Left lung (tissue), 10 donors: ENCODE data around the gene GCSH. TPM values are rescaled to one million over a fixed set of nuclear protein-coding genes. Genes with fewer than 3 reads are reported as not detected.

Experiments
- ATAC-seq: fragments of 200-7000 bp; cut with Tn5 transposase; one replicate; pipeline ENCODE4 v1.9.1; 2020; ENCODE audit warnings: moderate library complexity
- DNase-seq, 4 donors: peaks; one replicate each; pipeline ENCODE4 v3.0.0-alpha.2; 2013 to 2020
- H3K27ac ChIP-seq, 2 donors: fragments of 200-600 bp; sonication (generic) in 1 of 2; one replicate each; pipeline versions ENCODE4 v1.5.0 to v1.8.0; 2020 to 2021
- H3K27me3 ChIP-seq, 2 donors: fragments of 200-600 bp; sonication (generic) in 1 of 2; one replicate each; pipeline versions ENCODE4 v1.5.0 to v1.8.0; 2020 to 2021
- H3K36me3 ChIP-seq, 2 donors: fragments of 200-600 bp; sonication (generic) in 1 of 2; one replicate each; pipeline versions ENCODE4 v1.5.0 to v1.8.0; 2020 to 2021
- H3K4me1 ChIP-seq, 2 donors: fragments of 200-600 bp; one replicate each; pipeline ENCODE4 v1.8.0; 2021
- H3K4me3 ChIP-seq, 2 donors: fragments of 200-600 bp; sonication (generic) in 1 of 2; one replicate each; pipeline versions ENCODE4 v1.5.0 to v1.8.0; 2020 to 2021; ENCODE audit warnings: mild to moderate bottlenecking in 1 of 2
- H3K9me3 ChIP-seq, 2 donors: fragments of 200-600 bp; sonication (generic) in 1 of 2; one replicate each; pipeline versions ENCODE4 v1.5.0 to v1.8.0; 2020 to 2021
- CTCF ChIP-seq, 2 donors: fragments of 200-600 bp; sonication (generic) in 1 of 2; IDR thresholded peaks; one replicate each; pipeline versions ENCODE4 v1.5.0 to v1.8.0; 2021; ENCODE audit warnings: antibody characterized with exemption in 2 of 2
- intact Hi-C, 2 donors: fragments of 100-400 bp; cut with DNase I; formaldehyde crosslinking; loops; one replicate each; pipeline versions ENCODE4 v1.11.2 to v1.14.2; 2022
- polyA plus RNA-seq, 6 donors: library from polyadenylated mRNA; unstranded; fragments of 120-200 nt; gene quantifications; one replicate each; pipeline ENCODE4 v1.2.1, GENCODE V29; 2013; ENCODE audit not compliant: insufficient read length in 6 of 6
- total RNA-seq, 2 donors: library from RNA; stranded (reverse); fragmentation: NEBNext Ultra II Directional; extraction: Animal tissue kit (Norgen Biotek cat#: 25700); gene quantifications; one replicate each; pipeline ENCODE4 v1.2.1, GENCODE V29; 2021
- donor health status: DM: no; HTN: yes; CAD: no.
- donor health status: DM: no; HTN: no; CAD: no.

Gene GCSH
- total and polyA plus RNA-seq, 8 donors, result 22.2 to 68.9 (median 65.4) TPM

DNA sequence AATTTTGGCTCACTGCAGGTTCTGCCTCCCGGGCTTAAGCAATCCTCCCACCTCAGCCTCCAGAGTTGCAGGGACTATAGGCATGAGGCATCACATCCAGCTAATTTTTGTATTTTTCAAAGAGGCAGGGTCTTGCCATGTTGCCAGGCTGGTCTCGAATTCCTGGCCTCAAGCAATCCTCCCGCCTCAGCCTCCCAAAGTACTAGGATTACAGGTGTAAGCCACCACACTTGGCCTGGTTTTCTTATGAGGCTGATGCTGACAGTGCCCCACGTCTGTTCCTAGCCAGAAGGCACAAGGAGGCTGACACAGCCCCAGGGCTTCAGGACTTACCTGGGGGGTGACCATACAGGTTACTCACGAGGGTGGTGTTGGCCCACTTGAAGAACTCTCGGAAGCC lies 33.9 kb upstream of the GCSH start:
- no peak for TF ChIP-seq CTCF (IDR thresholded peaks at IDR 0.05)
- Histone ChIP-seq H3K4me3 (no peak overlapping the region), H3K27me3 (no peaks in the 10 kb centered on the region), H3K4me1 (no peaks in the 10 kb centered on the region), H3K36me3 (no peaks in the 10 kb centered on the region), H3K9me3 (no peaks in the 10 kb centered on the region), H3K27ac (no peak overlapping the region)
- DNase-seq, result no peak
- ATAC-seq, result no peak
- intact Hi-C loops, result no loop called here

GRCh38 chr16:81128726-81129524 lies 32.7 kb upstream of the GCSH start:
- intact Hi-C loops, result no loop called here
- ATAC-seq (no peak), DNase-seq (no peak)

DNA sequence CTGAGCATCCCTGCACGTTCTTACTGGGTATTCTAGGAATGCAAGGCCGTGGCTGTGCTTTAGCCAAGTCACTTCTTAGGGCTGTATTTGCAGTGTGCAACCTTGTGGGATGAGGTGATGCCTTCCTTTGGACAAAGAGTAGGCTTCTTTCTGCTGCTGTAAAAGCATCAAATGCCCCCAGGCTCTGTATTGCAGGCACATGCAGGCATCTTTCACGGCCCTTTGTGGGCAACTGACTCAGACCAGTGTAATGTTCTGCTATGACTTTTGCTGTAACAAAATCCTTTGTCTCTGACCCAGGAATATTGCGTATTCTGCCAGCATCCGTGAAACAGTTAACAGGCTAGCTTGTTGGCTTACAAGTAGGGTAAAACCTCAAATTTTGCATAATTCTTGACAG lies 30.9 kb upstream of the GCSH start:
- no peak overlapping the region for H3K4me3 ChIP-seq
- H3K4me1 ChIP-seq, result no peaks in the 10 kb centered on the region
- ATAC-seq (no peak), DNase-seq (no peak)
- intact Hi-C loops, result no loop called here
- no peak for TF ChIP-seq CTCF (IDR thresholded peaks at IDR 0.05)
- no peaks in the 10 kb centered on the region for H3K36me3 ChIP-seq
- no peaks in the 10 kb centered on the region for H3K27me3 ChIP-seq
- no peak overlapping the region for H3K27ac ChIP-seq
- H3K9me3 ChIP-seq, result no peaks in the 10 kb centered on the region

More at GRCh38 chr16:81128726-81129524, 32.7 kb upstream of the GCSH start:
- Histone ChIP-seq H3K27me3 (no peaks in the 10 kb centered on the region), H3K4me1 (no peaks in the 10 kb centered on the region), H3K27ac (no peak overlapping the region), H3K36me3 (no peaks in the 10 kb centered on the region), H3K4me3 (no peak overlapping the region), H3K9me3 (no peaks in the 10 kb centered on the region)
- TF ChIP-seq CTCF (IDR thresholded peaks at IDR 0.05), result no peak

GRCh38 chr16:81123092-81123852 lies 27.1 kb upstream of the GCSH start:
- H3K9me3 ChIP-seq, result no peaks in the 10 kb centered on the region
- intact Hi-C loops, result no loop called here
- H3K4me1 ChIP-seq, result no peaks in the 10 kb centered on the region
- no peak for DNase-seq
- no peak for TF ChIP-seq CTCF (IDR thresholded peaks at IDR 0.05)
- H3K27me3 ChIP-seq, result no peaks in the 10 kb centered on the region
- no peak overlapping the region for H3K27ac ChIP-seq
- no peaks in the 10 kb centered on the region for H3K36me3 ChIP-seq
- no peak overlapping the region for H3K4me3 ChIP-seq
- ATAC-seq, result no peak

- Histone ChIP-seq H3K27ac (no peak overlapping the region), H3K4me3 (no peak overlapping the region), H3K27me3 (no peaks in the 10 kb centered on the region), H3K9me3 (no peaks in the 10 kb centered on the region), H3K36me3 (no peaks in the 10 kb centered on the region), H3K4me1 (no peaks in the 10 kb centered on the region)
- TF ChIP-seq CTCF (IDR thresholded peaks at IDR 0.05), result no peak
- no peak for DNase-seq
- intact Hi-C loops, result no loop called here
- ATAC-seq, result no peak
These were observed 25.3 kb upstream of the GCSH start for GRCh38 chr16:81121474-81121990.
